Middle frontal gyrus (tissue), 1 donor: ENCODE measurements around the gene CIAO3.
A peak's percentile ranks its signal among the peaks of the same experiment; 100 is the strongest.

ENCODE experiments used
- DNase-seq: peaks from one replicate; pipeline ENCODE4 v3.0.0-alpha.2; 2015; ENCODE audit warnings: low spot score; ENCODE audit errors: extremely low spot score

The CIAO3 gene

DNA sequence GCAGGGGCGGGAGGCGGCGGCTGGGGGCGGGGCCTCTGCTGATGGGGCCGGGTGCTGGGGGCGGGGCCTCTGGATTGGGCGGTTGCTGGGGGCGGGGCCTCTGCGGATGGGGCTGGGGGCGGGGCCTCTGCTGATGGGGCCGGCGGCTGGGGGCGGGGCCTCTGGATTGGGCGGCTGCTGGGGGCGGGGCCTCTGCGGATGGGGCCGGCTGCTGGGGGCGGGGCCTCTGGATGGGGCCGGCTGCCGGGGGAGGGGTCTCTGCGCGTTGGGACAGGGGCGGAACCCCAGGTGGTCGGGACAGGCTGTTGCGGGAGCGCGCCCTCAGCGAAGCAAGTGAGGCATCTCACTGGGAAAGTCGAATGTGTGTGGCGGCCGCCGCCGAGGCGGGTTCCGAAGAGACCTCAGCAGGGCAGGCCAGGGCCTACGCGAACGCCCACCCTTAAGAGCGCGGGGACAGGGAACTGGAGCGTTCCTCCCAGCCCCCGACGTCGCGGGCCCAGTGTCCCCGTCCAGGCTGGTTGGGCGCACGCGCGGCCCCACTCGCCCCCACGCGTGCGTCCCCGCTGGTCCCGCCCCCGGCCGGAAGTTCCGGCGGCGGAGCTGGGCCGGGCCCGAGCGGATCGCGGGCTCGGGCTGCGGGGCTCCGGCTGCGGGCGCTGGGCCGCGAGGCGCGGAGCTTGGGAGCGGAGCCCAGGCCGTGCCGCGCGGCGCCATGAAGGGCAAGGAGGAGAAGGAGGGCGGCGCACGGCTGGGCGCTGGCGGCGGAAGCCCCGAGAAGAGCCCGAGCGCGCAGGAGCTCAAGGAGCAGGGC, 60.8 kb downstream of the CIAO3 start, which contains the start of gene STUB1:
Gene STUB1, plus strand, starts transcription at position 597 of the 811 bp plus-strand sequence. Its CDS starts 116 bp downstream, at position 713.
- DNase-seq: peak; percentile 81
